ENCODE data around the gene CDCA4.

The CDCA4 gene

GRCh38 chr14:104982548-104983230 is 38.2 kb downstream of the CDCA4 start:
- no peak overlapping the region for H3K27ac ChIP-seq
- TF ChIP-seq ZFX (IDR thresholded peaks at IDR 0.05; ENCODE audit: borderline replicate concordance) (no peak), CTCF (IDR thresholded peaks at IDR 0.05) (no peak)

GRCh38 chr14:104981699-104982541 is 39.0 kb downstream of the CDCA4 start:
- no peak for TF ChIP-seq ZFX (IDR thresholded peaks at IDR 0.05; ENCODE audit: borderline replicate concordance)
- TF ChIP-seq CTCF (IDR thresholded peaks at IDR 0.05): no peak
- H3K27ac ChIP-seq: no peak overlapping the region

GRCh38 chr14:104980611-104981531 is 40.0 kb downstream of the CDCA4 start:
- H3K27ac ChIP-seq: no peak overlapping the region
- TF ChIP-seq CTCF (IDR thresholded peaks at IDR 0.05): no peak
- TF ChIP-seq ZFX (IDR thresholded peaks at IDR 0.05; ENCODE audit: borderline replicate concordance): no peak

GRCh38 chr14:104979758-104980610 is 40.9 kb downstream of the CDCA4 start:
- no peak overlapping the region for H3K27ac ChIP-seq
- TF ChIP-seq CTCF (IDR thresholded peaks at IDR 0.05) (no peak), ZFX (IDR thresholded peaks at IDR 0.05; ENCODE audit: borderline replicate concordance) (no peak)

GRCh38 chr14:104978746-104979691 is 41.9 kb downstream of the CDCA4 start:
- TF ChIP-seq CTCF (IDR thresholded peaks at IDR 0.05) (no peak), ZFX (IDR thresholded peaks at IDR 0.05; ENCODE audit: borderline replicate concordance) (no peak)
- H3K27ac ChIP-seq: no peak overlapping the region

All from 22Rv1 (cell line).